ENCODE data around the gene TRAPPC5. TPM values are rescaled to one million over a fixed set of nuclear protein-coding genes. Genes with fewer than 3 reads are reported as not detected.

TRAPPC5 gene
- total RNA-seq, 2 experiments from 2014 or later, result 41.3 to 43.4 TPM

DNA sequence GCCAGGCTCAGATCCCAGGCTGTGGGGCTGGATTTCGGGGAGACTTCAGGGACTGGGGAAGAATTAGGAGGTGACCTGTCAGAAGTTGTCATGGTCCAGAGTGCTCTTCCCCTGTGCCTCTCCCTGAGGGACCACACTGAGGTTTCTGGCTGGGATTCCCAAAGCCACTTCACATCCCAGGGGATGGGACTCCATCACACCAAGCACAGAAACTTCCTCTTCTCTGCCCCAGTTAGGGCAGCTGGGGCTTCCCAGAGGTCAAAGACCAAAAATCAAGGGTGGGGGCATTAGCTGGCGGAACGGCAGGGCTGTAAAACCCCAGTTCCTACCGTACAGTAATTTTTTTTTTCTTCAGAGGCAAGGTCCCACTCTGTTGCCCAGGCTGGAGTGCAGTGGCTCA lies 13.9 kb downstream of the TRAPPC5 start:
- intact Hi-C loops (cut with DNase I, micrococcal nuclease), result no loop called here

GRCh38 chr19:7697721-7698287 lies 17.2 kb downstream of the TRAPPC5 start:
- no peak overlapping the region for H3K4me3 ChIP-seq (ENCODE audit: low read length)
- POLR2A ChIA-PET, result no interaction called here
- DNase-seq (no peak), ATAC-seq (ENCODE audit: poor library complexity) (no peak)
- no peaks in the 10 kb centered on the region for H3K9me3 ChIP-seq (ENCODE audit: control insufficient read depth in 1 of 2, insufficient read depth in 1 of 2, low read length in 2 of 2)
- H3K36me3 Mint-ChIP-seq (ENCODE audit: low read depth), result no peaks in the 10 kb centered on the region
- no peaks in the 10 kb centered on the region for H3K9me3 Mint-ChIP-seq
- peaks cover 16% of the 10 kb centered on the region for H3K4me1 Mint-ChIP-seq (ENCODE audit: low read depth)
- CTCF ChIA-PET, result interaction anchor here (1.2 kb wide), 1 partner anchor 102 kb away, joined by 3 read pairs; no protein-coding TSS in a partner anchor
- TF ChIP-seq, protein P1, sequence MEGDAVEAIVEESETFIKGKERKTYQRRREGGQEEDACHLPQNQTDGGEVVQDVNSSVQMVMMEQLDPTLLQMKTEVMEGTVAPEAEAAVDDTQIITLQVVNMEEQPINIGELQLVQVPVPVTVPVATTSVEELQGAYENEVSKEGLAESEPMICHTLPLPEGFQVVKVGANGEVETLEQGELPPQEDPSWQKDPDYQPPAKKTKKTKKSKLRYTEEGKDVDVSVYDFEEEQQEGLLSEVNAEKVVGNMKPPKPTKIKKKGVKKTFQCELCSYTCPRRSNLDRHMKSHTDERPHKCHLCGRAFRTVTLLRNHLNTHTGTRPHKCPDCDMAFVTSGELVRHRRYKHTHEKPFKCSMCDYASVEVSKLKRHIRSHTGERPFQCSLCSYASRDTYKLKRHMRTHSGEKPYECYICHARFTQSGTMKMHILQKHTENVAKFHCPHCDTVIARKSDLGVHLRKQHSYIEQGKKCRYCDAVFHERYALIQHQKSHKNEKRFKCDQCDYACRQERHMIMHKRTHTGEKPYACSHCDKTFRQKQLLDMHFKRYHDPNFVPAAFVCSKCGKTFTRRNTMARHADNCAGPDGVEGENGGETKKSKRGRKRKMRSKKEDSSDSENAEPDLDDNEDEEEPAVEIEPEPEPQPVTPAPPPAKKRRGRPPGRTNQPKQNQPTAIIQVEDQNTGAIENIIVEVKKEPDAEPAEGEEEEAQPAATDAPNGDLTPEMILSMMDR (IDR thresholded peaks at IDR 0.05), result no peak
- H3K36me3 ChIP-seq (ENCODE audit: insufficient read depth, low read length), result no peaks in the 10 kb centered on the region
- H3K27ac ChIP-seq (ENCODE audit: low read depth in 1 of 2, low read length in 2 of 2), result no peak overlapping the region
- H3K4me1 ChIP-seq (ENCODE audit: insufficient read depth, low read length), result peaks cover 12% of the 10 kb centered on the region
- H3K27me3 Mint-ChIP-seq, result peaks cover 15% of the 10 kb centered on the region
- peaks cover 0 to 8% of the 10 kb centered on the region in 2 experiments for H3K27me3 ChIP-seq (ENCODE audit: control insufficient read depth in 1 of 2, insufficient read depth in 2 of 2, low read length in 2 of 2)
- intact Hi-C loops (cut with DNase I, micrococcal nuclease), result no loop called here
- H3K4me3 Mint-ChIP-seq, result no peak overlapping the region
- H3K27ac Mint-ChIP-seq, result no peak overlapping the region

More for the DNA sequence above, 13.9 kb downstream of the TRAPPC5 start:
- ATAC-seq (ENCODE audit: poor library complexity), result no peak
- Mint-ChIP-seq H3K36me3 (ENCODE audit: low read depth) (no peaks in the 10 kb centered on the region), H3K9me3 (no peaks in the 10 kb centered on the region), H3K4me3 (no peak overlapping the region), H3K4me1 (ENCODE audit: low read depth) (peaks cover 5% of the 10 kb centered on the region), H3K27ac (no peak overlapping the region), H3K27me3 (peaks cover 11% of the 10 kb centered on the region)
- ChIA-PET POLR2A (no interaction called here), CTCF (no interaction called here)
- H3K9me3 ChIP-seq (ENCODE audit: control insufficient read depth in 1 of 2, insufficient read depth in 1 of 2, low read length in 2 of 2), result peaks cover 0 to 8% of the 10 kb centered on the region in 2 experiments
- TF ChIP-seq, protein P1 (IDR thresholded peaks at IDR 0.05), result no peak
- no peaks in the 10 kb centered on the region for H3K36me3 ChIP-seq (ENCODE audit: insufficient read depth, low read length)
- peaks cover 23% of the 10 kb centered on the region for H3K4me1 ChIP-seq (ENCODE audit: insufficient read depth, low read length)
- H3K4me3 ChIP-seq (ENCODE audit: low read length), result no peak overlapping the region
- no peak overlapping the region for H3K27ac ChIP-seq (ENCODE audit: low read depth in 1 of 2, low read length in 2 of 2)
- no peak for DNase-seq
- H3K27me3 ChIP-seq (ENCODE audit: control insufficient read depth in 1 of 2, insufficient read depth in 2 of 2, low read length in 2 of 2), result peaks cover 0 to 13% of the 10 kb centered on the region in 2 experiments

DNA sequence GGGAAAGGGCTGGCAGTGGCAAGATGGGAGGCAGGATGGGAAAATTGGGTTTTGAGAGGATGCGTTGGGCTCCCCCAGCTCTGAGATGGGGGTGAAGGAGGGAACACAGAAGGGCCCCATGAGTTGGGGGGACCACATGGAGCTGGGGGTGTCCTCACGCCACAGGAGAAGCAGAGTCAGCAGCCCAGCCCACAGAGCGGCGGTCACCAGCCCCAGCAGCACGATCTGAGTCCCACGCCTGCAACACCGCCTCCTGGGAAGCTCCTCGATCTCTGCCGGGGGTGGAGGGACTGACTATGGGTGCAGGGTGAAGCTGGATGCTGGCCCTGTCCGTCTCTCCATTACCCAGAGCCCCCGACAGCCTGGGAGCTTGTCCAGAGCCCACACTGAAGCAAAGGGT lies 17.9 kb downstream of the TRAPPC5 start:
- Histone ChIP-seq H3K9me3 (ENCODE audit: control insufficient read depth in 1 of 2, insufficient read depth in 1 of 2, low read length in 2 of 2) (no peaks in the 10 kb centered on the region), H3K36me3 (ENCODE audit: insufficient read depth, low read length) (no peaks in the 10 kb centered on the region), H3K27ac (ENCODE audit: low read depth in 1 of 2, low read length in 2 of 2) (no peak overlapping the region), H3K27me3 (ENCODE audit: control insufficient read depth in 1 of 2, insufficient read depth in 2 of 2, low read length in 2 of 2) (peaks cover 0 to 8% of the 10 kb centered on the region in 2 experiments), H3K4me1 (ENCODE audit: insufficient read depth, low read length) (peaks cover 16% of the 10 kb centered on the region), H3K4me3 (ENCODE audit: low read length) (no peak overlapping the region)
- intact Hi-C loops (cut with DNase I, micrococcal nuclease), result no loop called here
- POLR2A ChIA-PET, result no interaction called here
- ATAC-seq (ENCODE audit: poor library complexity) (no peak), DNase-seq (no peak)
- Mint-ChIP-seq H3K27ac (no peak overlapping the region), H3K4me3 (no peak overlapping the region), H3K4me1 (ENCODE audit: low read depth) (peaks cover 16% of the 10 kb centered on the region), H3K9me3 (no peaks in the 10 kb centered on the region), H3K36me3 (ENCODE audit: low read depth) (no peaks in the 10 kb centered on the region), H3K27me3 (peaks cover 15% of the 10 kb centered on the region)
- TF ChIP-seq, protein P1 (IDR thresholded peaks at IDR 0.05), result no peak
- CTCF ChIA-PET, result interaction anchor here (1.2 kb wide), 1 partner anchor 18 kb away, joined by 4 read pairs; the partner anchor contains the start of gene TRAPPC5
